Measurements from ENCODE around the gene ARHGAP24. TPM values are rescaled to one million over a fixed set of nuclear protein-coding genes. Genes with fewer than 3 reads are reported as not detected.
"Not testable (repeated sequence)": the region's sequence is repeated elsewhere in the genome, so short reads cannot be mapped to it uniquely, and the experiment has no call there.

ARHGAP24 gene
- total RNA-seq, 1 experiment from 2014 or later, result 1.3 TPM

DNA sequence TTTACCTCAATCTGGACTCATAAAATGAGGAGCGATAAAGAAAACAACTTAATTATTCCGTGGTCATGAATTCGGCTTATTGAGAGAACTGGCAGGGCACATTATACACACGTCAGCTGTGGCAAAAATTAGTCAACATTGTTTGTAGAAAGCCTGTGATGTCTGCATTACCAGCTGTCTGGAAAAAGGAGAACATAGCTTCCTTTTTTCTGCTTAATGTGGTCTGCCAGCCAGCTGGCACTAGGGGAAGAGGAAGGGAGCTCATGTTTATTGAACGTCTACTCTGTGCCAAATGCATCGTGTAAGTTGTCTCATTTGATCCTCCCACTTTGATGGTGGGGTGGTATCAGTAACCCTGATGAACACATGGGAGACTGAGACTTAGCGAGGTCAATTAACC, 367.6 kb downstream of the ARHGAP24 start:
- TF ChIP-seq EGR1 (IDR thresholded peaks at IDR 0.05; ENCODE audit: low read depth), result no peak
- TF ChIP-seq, protein P1, sequence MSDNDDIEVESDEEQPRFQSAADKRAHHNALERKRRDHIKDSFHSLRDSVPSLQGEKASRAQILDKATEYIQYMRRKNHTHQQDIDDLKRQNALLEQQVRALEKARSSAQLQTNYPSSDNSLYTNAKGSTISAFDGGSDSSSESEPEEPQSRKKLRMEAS (IDR thresholded peaks at IDR 0.05), result no peak
- TF ChIP-seq, protein P2, sequence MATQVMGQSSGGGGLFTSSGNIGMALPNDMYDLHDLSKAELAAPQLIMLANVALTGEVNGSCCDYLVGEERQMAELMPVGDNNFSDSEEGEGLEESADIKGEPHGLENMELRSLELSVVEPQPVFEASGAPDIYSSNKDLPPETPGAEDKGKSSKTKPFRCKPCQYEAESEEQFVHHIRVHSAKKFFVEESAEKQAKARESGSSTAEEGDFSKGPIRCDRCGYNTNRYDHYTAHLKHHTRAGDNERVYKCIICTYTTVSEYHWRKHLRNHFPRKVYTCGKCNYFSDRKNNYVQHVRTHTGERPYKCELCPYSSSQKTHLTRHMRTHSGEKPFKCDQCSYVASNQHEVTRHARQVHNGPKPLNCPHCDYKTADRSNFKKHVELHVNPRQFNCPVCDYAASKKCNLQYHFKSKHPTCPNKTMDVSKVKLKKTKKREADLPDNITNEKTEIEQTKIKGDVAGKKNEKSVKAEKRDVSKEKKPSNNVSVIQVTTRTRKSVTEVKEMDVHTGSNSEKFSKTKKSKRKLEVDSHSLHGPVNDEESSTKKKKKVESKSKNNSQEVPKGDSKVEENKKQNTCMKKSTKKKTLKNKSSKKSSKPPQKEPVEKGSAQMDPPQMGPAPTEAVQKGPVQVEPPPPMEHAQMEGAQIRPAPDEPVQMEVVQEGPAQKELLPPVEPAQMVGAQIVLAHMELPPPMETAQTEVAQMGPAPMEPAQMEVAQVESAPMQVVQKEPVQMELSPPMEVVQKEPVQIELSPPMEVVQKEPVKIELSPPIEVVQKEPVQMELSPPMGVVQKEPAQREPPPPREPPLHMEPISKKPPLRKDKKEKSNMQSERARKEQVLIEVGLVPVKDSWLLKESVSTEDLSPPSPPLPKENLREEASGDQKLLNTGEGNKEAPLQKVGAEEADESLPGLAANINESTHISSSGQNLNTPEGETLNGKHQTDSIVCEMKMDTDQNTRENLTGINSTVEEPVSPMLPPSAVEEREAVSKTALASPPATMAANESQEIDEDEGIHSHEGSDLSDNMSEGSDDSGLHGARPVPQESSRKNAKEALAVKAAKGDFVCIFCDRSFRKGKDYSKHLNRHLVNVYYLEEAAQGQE (IDR thresholded peaks at IDR 0.05; ENCODE audit: low read depth), result no peak
- TF ChIP-seq SRF (IDR thresholded peaks at IDR 0.05; ENCODE audit: low read depth), result no peak
- no peak for TF ChIP-seq EZH2 (IDR thresholded peaks at IDR 0.05)
- no peak for TF ChIP-seq SP1 (IDR thresholded peaks at IDR 0.05; ENCODE audit: low read depth)
- TF ChIP-seq, protein P3, sequence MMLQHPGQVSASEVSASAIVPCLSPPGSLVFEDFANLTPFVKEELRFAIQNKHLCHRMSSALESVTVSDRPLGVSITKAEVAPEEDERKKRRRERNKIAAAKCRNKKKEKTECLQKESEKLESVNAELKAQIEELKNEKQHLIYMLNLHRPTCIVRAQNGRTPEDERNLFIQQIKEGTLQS (IDR thresholded peaks at IDR 0.05), result no peak
- TF ChIP-seq POLR2AphosphoS5 (IDR thresholded peaks at IDR 0.05; ENCODE audit: low read depth, low read length), result no peak
- Histone ChIP-seq H4K20me1 (ENCODE audit: insufficient read depth) (no peaks in the 10 kb centered on the region), H3K9me2 (ENCODE audit: insufficient read depth) (no peaks in the 10 kb centered on the region), H3K4me1 (ENCODE audit: control insufficient read depth in 1 of 2, insufficient read depth in 2 of 2, low read length in 2 of 2) (no peaks in the 10 kb centered on the region), H2AFZ (ENCODE audit: low read depth, low read length, poor library complexity, severe bottlenecking) (no peak overlapping the region), H3K4me2 (ENCODE audit: low read length) (no peak overlapping the region), H3K9me3 (ENCODE audit: control insufficient read depth in 1 of 2, insufficient read depth in 1 of 2, low read depth in 1 of 2, low read length in 2 of 2) (no peaks in the 10 kb centered on the region), H3K79me2 (ENCODE audit: insufficient read depth, low read length) (no peaks in the 10 kb centered on the region), H3K9ac (ENCODE audit: low read length) (no peak overlapping the region), H3K36me3 (ENCODE audit: control insufficient read depth in 1 of 2, insufficient read depth in 2 of 2, low read length in 2 of 2) (no peaks in the 10 kb centered on the region), H3K27me3 (ENCODE audit: insufficient read depth, low read length) (no peaks in the 10 kb centered on the region), H3K4me3 (replicated peaks in 1 of 2; ENCODE audit: low read depth in 1 of 2, low read length in 2 of 2) (no peak overlapping the region), H3K27ac (ENCODE audit: low read depth, low read length) (no peak overlapping the region)
- POLR2A ChIA-PET, result no interaction called here
- DNase-seq (ENCODE audit: low read depth, low spot score), result no peak
- RAD21 ChIA-PET (ENCODE audit: low non-redundant PET in 1 of 2, low total read pairs in 2 of 2, uncharacterized antibody in 2 of 2, unreplicated experiment in 2 of 2), result no interaction called here
- ATAC-seq, result no peak
- intact Hi-C loops (cut with micrococcal nuclease), result no loop called here
- BruUV-seq (replicated peaks), result no TSS peak
- CTCF ChIA-PET, result no interaction called here

DNA sequence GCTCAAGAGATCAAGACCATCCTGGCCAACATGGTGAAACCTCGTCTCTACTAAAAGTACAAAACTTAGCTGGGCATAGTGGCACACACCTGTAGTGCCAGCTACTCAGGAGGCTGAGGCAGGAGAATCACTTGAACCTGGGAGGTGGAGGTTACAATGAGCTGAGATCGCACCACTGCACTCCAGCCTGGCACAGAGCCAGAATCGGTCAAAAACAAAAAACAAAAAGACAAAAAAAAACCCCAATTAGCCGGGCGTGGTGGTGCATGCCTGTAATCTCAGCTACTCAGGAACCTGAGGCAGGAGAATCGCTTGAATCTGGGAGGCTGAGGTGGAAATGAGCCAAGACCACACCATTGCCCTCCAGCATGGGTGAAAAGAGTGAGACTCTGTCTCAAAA, 378.8 kb downstream of the ARHGAP24 start:
- H3K36me3 ChIP-seq (ENCODE audit: control insufficient read depth in 1 of 2, insufficient read depth in 2 of 2, low read length in 2 of 2); H3K4me3 ChIP-seq (replicated peaks in 1 of 2; ENCODE audit: low read depth in 1 of 2, low read length in 2 of 2); H3K4me1 ChIP-seq (ENCODE audit: control insufficient read depth in 1 of 2, insufficient read depth in 2 of 2, low read length in 2 of 2); H3K9ac ChIP-seq (ENCODE audit: low read length); H3K9me2 ChIP-seq (ENCODE audit: insufficient read depth); H4K20me1 ChIP-seq (ENCODE audit: insufficient read depth); DNase-seq (ENCODE audit: low read depth, low spot score); RAD21 ChIA-PET (ENCODE audit: low non-redundant PET in 1 of 2, low total read pairs in 2 of 2, uncharacterized antibody in 2 of 2, unreplicated experiment in 2 of 2); intact Hi-C loops (cut with micrococcal nuclease); POLR2A ChIA-PET; BruUV-seq (replicated peaks); H3K9me3 ChIP-seq (ENCODE audit: control insufficient read depth in 1 of 2, insufficient read depth in 1 of 2, low read depth in 1 of 2, low read length in 2 of 2); H3K79me2 ChIP-seq (ENCODE audit: insufficient read depth, low read length); H2AFZ ChIP-seq (ENCODE audit: low read depth, low read length, poor library complexity, severe bottlenecking); ATAC-seq; H3K4me2 ChIP-seq (ENCODE audit: low read length); H3K27ac ChIP-seq (ENCODE audit: low read depth, low read length); CTCF ChIA-PET; H3K27me3 ChIP-seq (ENCODE audit: insufficient read depth, low read length): not testable (repeated sequence)
